Measurements from ENCODE around the gene CREB3.

DNA sequence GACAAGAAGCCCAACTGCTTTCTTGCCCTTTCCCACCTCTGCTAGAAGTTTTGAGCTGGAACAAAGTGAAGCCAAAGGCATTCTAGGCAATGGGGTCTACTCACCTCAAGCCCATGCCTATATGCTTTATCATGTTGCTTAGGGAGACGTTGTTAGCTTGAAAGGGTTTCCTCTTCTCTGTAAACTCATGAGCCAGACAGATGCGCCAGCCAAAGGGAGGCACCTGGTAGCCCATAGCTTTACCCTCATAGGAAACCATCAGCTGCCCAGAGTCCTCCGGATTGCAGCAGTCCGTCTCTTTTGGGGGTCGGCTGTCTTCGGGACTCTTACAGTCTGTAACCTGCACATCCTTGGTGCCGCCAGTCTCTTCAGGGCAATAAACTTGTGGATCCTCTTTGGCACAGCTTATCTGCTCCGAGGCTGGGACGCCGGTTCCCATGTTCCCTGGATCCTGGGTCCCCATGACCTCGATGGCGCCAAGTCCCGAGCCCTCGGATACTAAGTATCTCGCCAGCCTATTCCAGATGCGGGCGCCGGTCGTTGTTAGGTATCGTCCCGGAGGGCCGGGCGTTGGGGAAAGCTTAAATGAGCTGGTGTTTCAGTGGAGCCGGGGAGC lies 15.9 kb downstream of the CREB3 start:
- TF ChIP-seq EZH2 (IDR thresholded peaks at IDR 0.05; ENCODE audit: borderline replicate concordance, low read depth, low read length, poor library complexity, severe bottlenecking), result no peak
- TF ChIP-seq, protein P1, sequence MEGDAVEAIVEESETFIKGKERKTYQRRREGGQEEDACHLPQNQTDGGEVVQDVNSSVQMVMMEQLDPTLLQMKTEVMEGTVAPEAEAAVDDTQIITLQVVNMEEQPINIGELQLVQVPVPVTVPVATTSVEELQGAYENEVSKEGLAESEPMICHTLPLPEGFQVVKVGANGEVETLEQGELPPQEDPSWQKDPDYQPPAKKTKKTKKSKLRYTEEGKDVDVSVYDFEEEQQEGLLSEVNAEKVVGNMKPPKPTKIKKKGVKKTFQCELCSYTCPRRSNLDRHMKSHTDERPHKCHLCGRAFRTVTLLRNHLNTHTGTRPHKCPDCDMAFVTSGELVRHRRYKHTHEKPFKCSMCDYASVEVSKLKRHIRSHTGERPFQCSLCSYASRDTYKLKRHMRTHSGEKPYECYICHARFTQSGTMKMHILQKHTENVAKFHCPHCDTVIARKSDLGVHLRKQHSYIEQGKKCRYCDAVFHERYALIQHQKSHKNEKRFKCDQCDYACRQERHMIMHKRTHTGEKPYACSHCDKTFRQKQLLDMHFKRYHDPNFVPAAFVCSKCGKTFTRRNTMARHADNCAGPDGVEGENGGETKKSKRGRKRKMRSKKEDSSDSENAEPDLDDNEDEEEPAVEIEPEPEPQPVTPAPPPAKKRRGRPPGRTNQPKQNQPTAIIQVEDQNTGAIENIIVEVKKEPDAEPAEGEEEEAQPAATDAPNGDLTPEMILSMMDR (conservative IDR thresholded peaks at IDR 0.05; ENCODE audit: low read depth, low read length), result no peak
